H1 (cell line): ENCODE results near the gene SPC24.

Experiments used
- ATF2 ChIP-seq: IDR thresholded peaks from 2 replicates; pipeline ENCODE4 v1.6.1; 2012; ENCODE audit warnings: low read length, inconsistent platforms
- CHD1 ChIP-seq: IDR thresholded peaks from 2 replicates; pipeline ENCODE4 v1.6.1; 2012; ENCODE audit warnings: low read depth, low read length, improper control_type of control experiment
- CREB1 ChIP-seq: IDR thresholded peaks from 2 replicates; pipeline ENCODE4 v1.6.1; 2012; ENCODE audit warnings: inconsistent platforms
- CTCF ChIP-seq, 3 experiments: IDR thresholded peaks; 1 replicate in 2 of 3; 2 replicates in 1 of 3; pipeline versions ENCODE4 v1.5.1 to v1.6.1; 2011; ENCODE audit warnings: low read length in 3 of 3, mild to moderate bottlenecking in 3 of 3, inconsistent platforms in 2 of 3, low read depth in 1 of 3, moderate library complexity in 1 of 3; ENCODE audit not compliant: insufficient read depth in 1 of 3; ENCODE audit errors: control extremely low read depth in 1 of 3
- EP300 ChIP-seq, 2 experiments: IDR thresholded peaks; 1 replicate in 1 of 2; 2 replicates in 1 of 2; pipeline ENCODE4 v1.6.1; 2011 to 2012; ENCODE audit warnings: low read depth in 2 of 2, low read length in 2 of 2, mild to moderate bottlenecking in 2 of 2, borderline replicate concordance in 1 of 2, inconsistent platforms in 1 of 2, moderate library complexity in 1 of 2
- EZH2 ChIP-seq: fragments of 200-600 bp; sonication (generic); IDR thresholded peaks from 2 replicates; pipeline ENCODE4 v1.7.1; 2012; ENCODE audit warnings: low read depth, mild to moderate bottlenecking, moderate library complexity, low read length, inconsistent platforms; ENCODE audit not compliant: severe bottlenecking
- HDAC6 ChIP-seq: IDR thresholded peaks from one replicate; pipeline ENCODE4 v1.7.1; 2012; ENCODE audit warnings: low read depth, mild to moderate bottlenecking, inconsistent platforms, low read length, moderate library complexity
- MAFK ChIP-seq: IDR thresholded peaks from 2 replicates; pipeline ENCODE4 v1.6.1; 2012; ENCODE audit warnings: low read depth, mild to moderate bottlenecking, improper control_type of control experiment, low read length
- MAX ChIP-seq: IDR thresholded peaks from 2 replicates; pipeline ENCODE4 v1.6.1; 2012; ENCODE audit warnings: inconsistent platforms
- NRF1 ChIP-seq: IDR thresholded peaks from 2 replicates; pipeline ENCODE4 v1.6.1; 2011; ENCODE audit warnings: mild to moderate bottlenecking, low read depth, low read length, improper control_type of control experiment
- POLR2A ChIP-seq, 2 experiments: IDR thresholded peaks; 1 replicate in 1 of 2; 2 replicates in 1 of 2; pipeline ENCODE4 v1.6.1; 2011; ENCODE audit warnings: low read depth in 2 of 2, low read length in 2 of 2, mild to moderate bottlenecking in 2 of 2; ENCODE audit errors: control extremely low read depth in 1 of 2
- SIN3A ChIP-seq, 2 experiments: IDR thresholded peaks in 1 of 2; conservative IDR thresholded peaks in 1 of 2; 2 replicates each; pipeline ENCODE4 v1.6.1; 2011 to 2012; ENCODE audit warnings: low read length in 2 of 2, improper control_type of control experiment in 1 of 2, low read depth in 1 of 2, mild to moderate bottlenecking in 1 of 2
- TF ChIP-seq, protein P1 (sequence below): IDR thresholded peaks from 2 replicates; pipeline ENCODE4 v1.6.1; 2011; ENCODE audit warnings: low read depth, mild to moderate bottlenecking, low read length; ENCODE audit not compliant: insufficient read depth

DNA sequence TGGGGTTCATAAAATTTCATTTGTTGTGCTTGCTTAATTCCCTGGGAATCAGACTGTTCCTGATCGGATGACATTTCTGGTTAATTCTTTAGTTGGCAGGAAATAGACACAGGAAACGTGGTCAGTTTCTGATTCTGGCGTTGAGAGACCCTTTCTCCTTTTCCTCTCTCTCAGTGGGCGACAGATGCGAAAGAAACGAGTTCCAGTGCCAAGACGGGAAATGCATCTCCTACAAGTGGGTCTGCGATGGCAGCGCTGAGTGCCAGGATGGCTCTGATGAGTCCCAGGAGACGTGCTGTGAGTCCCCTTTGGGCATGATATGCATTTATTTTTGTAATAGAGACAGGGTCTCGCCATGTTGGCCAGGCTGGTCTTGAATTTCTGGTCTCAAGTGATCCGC, 55.5 kb downstream of the SPC24 start:
- TF ChIP-seq MAFK (no peak), CTCF (IDR thresholded peaks at IDR 0.05; ENCODE audit: control extremely low read depth in 1 of 3, insufficient read depth in 1 of 3, low read depth in 1 of 3, low read length in 3 of 3) (no peak), CHD1 (no peak), SIN3A (conservative IDR thresholded peaks at IDR 0.05 in 1 of 2, IDR thresholded peaks at IDR 0.05 in 1 of 2; ENCODE audit: low read depth in 1 of 2, low read length in 2 of 2) (no peak), CREB1 (no peak), EZH2 (no peak), EP300 (IDR thresholded peaks at IDR 0.05; ENCODE audit: borderline replicate concordance in 1 of 2, low read depth in 2 of 2, low read length in 2 of 2) (no peak), NRF1 (no peak), ATF2 (no peak), MAX (no peak), POLR2A (IDR thresholded peaks at IDR 0.05; ENCODE audit: control extremely low read depth in 1 of 2, low read depth in 2 of 2, low read length in 2 of 2) (no peak; a peak in 1 of 3 replicates), HDAC6 (no peak)
- TF ChIP-seq, protein P1, sequence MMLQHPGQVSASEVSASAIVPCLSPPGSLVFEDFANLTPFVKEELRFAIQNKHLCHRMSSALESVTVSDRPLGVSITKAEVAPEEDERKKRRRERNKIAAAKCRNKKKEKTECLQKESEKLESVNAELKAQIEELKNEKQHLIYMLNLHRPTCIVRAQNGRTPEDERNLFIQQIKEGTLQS, result no peak
